HCT116 (cell line): ENCODE measurements around the gene LUC7L.

Experiments
- CEBPB ChIP-seq: IDR thresholded peaks from 2 replicates; pipeline ENCODE4 v1.6.1; 2012; ENCODE audit warnings: low read depth
- CTCF ChIP-seq, 3 experiments: fragments of 200-600 bp in 1 of 3; sonication (generic) in 1 of 3; IDR thresholded peaks in 2 of 3; conservative IDR thresholded peaks in 1 of 3; 2 replicates each; pipeline ENCODE4 v1.5.1; 2012 to 2017; ENCODE audit warnings: low read depth in 2 of 3, low read length in 2 of 3, antibody characterized with exemption in 1 of 3, borderline replicate concordance in 1 of 3, control low read depth in 1 of 3, mild to moderate bottlenecking in 1 of 3, mixed read lengths in 1 of 3, mixed run types in 1 of 3, moderate library complexity in 1 of 3; ENCODE audit not compliant: insufficient read depth in 1 of 3
- EGR1 ChIP-seq: IDR thresholded peaks from 2 replicates; pipeline ENCODE4 v1.6.1; 2012; ENCODE audit warnings: low read depth
- EZH2phosphoT487 ChIP-seq: fragments of 200-600 bp; IDR thresholded peaks from 2 replicates; pipeline ENCODE4 v1.6.1; 2018; ENCODE audit warnings: antibody characterized with exemption, borderline replicate concordance
- POLR2A ChIP-seq: IDR thresholded peaks from 2 replicates; pipeline ENCODE4 v1.7.0; 2011; ENCODE audit warnings: borderline replicate concordance; ENCODE audit not compliant: insufficient read depth, insufficient read length; ENCODE audit errors: extremely low read depth
- POLR2AphosphoS5 ChIP-seq: IDR thresholded peaks from 2 replicates; pipeline ENCODE4 v1.6.1; 2011; ENCODE audit warnings: mild to moderate bottlenecking, low read depth, low read length, moderate library complexity
- SIN3A ChIP-seq: IDR thresholded peaks from 2 replicates; pipeline ENCODE4 v1.6.1; 2012; ENCODE audit warnings: low read depth
- YY1 ChIP-seq: IDR thresholded peaks from 2 replicates; pipeline ENCODE4 v1.6.1; 2011; ENCODE audit warnings: low read length, low read depth, moderate library complexity, mild to moderate bottlenecking; ENCODE audit not compliant: insufficient replicate concordance; ENCODE audit errors: extremely low read depth
- ZBTB33 ChIP-seq: IDR thresholded peaks from 2 replicates; pipeline ENCODE4 v1.6.1; 2011; ENCODE audit warnings: mild to moderate bottlenecking, low read length, moderate library complexity; ENCODE audit not compliant: insufficient replicate concordance; ENCODE audit errors: extremely low read depth
- ZNF274 ChIP-seq: fragments of 200-500 bp; sonication (Bioruptor generic); IDR thresholded peaks from 2 replicates; pipeline ENCODE4 v1.6.1; 2014; ENCODE audit warnings: mild to moderate bottlenecking, low read depth, low read length, inconsistent platforms

- TF ChIP-seq CTCF (IDR thresholded peaks at IDR 0.05 in 2 of 3, conservative IDR thresholded peaks at IDR 0.05 in 1 of 3; ENCODE audit: borderline replicate concordance in 1 of 3, insufficient read depth in 1 of 3, low read depth in 2 of 3, low read length in 2 of 3) (no peak), POLR2A (no peak), EZH2phosphoT487 (no peak), YY1 (no peak), ZBTB33 (no peak), SIN3A (no peak), EGR1 (no peak), POLR2AphosphoS5 (no peak), CEBPB (no peak), ZNF274 (no peak)
Observed at GRCh38 chr16:180101-180675, 49.1 kb downstream of the LUC7L start, which contains the start of gene HBQ1.
